Esophagus muscularis mucosa (tissue), 4 donors: ENCODE measurements around the gene HSD3B7. TPM values are rescaled to one million over a fixed set of nuclear protein-coding genes. Genes with fewer than 3 reads are reported as not detected.
A peak's percentile ranks its signal among the peaks of the same experiment; 100 is the strongest.

Experiments used
- DNase-seq: peaks from one replicate; pipeline ENCODE4 v3.0.0-alpha.2; 2017; ENCODE audit errors: extremely low spot score
- H3K27ac ChIP-seq, 4 donors: fragments of 200-600 bp; sonication (generic); replicated peaks in 1 of 4; 1 replicate in 3 of 4; 2 replicates in 1 of 4; pipeline ENCODE4 v1.5.1; 2016 to 2019; ENCODE audit warnings: mild to moderate bottlenecking in 1 of 4
- H3K27me3 ChIP-seq, 4 donors: fragments of 200-600 bp; sonication (generic); one replicate each; pipeline versions ENCODE4 v1.5.1 to v1.6.0; 2016 to 2019
- H3K36me3 ChIP-seq, 4 donors: fragments of 200-600 bp; sonication (generic); one replicate each; pipeline ENCODE4 v1.5.1; 2016 to 2019
- H3K4me1 ChIP-seq, 4 donors: fragments of 200-600 bp; sonication (generic); one replicate each; pipeline ENCODE4 v1.5.1; 2016 to 2019
- H3K4me3 ChIP-seq, 4 donors: fragments of 200-600 bp; sonication (generic); 1 replicate in 2 of 4; 2 replicates in 2 of 4; pipeline ENCODE4 v1.5.1; 2016 to 2019; ENCODE audit warnings: mild to moderate bottlenecking in 4 of 4, moderate library complexity in 1 of 4
- H3K9me3 ChIP-seq, 4 donors: fragments of 200-600 bp; sonication (generic); 1 replicate in 3 of 4; 2 replicates in 1 of 4; pipeline ENCODE4 v1.5.1; 2016 to 2019
- CTCF ChIP-seq, 3 experiments: fragments of 200-600 bp in 2 of 3; fragments of 450-650 bp in 1 of 3; sonication (generic) in 2 of 3; IDR thresholded peaks; one replicate each; pipeline ENCODE4 v1.5.1; 2017 to 2019; ENCODE audit warnings: antibody characterized with exemption in 3 of 3, mild to moderate bottlenecking in 2 of 3, moderate library complexity in 1 of 3
- EP300 ChIP-seq: sonication (generic); formaldehyde crosslinking; IDR thresholded peaks from one replicate; pipeline ENCODE4 v1.6.1; 2017; ENCODE audit warnings: antibody characterized with exemption
- POLR2A ChIP-seq: fragments of 450-650 bp; IDR thresholded peaks from one replicate; pipeline ENCODE4 v1.6.1; 2017; ENCODE audit warnings: antibody characterized with exemption, moderate library complexity, mild to moderate bottlenecking, low read depth
- POLR2AphosphoS5 ChIP-seq, 2 donors: sonication (generic); formaldehyde crosslinking; IDR thresholded peaks; one replicate each; pipeline ENCODE4 v1.6.1; 2017; ENCODE audit warnings: antibody characterized with exemption in 2 of 2
- WGBS: methylation state at CpG from one replicate; pipeline ENCODE4 v1.1.5; 2018; 5-methylcytosine and 5-hydroxymethylcytosine counted together
- intact Hi-C: fragments of 100-400 bp; cut with DNase I; formaldehyde crosslinking; loops from one replicate; pipeline ENCODE4 v1.15.1; 2023
- total RNA-seq, 4 donors: library from RNA; depleted of rRNA; stranded (reverse); fragments of >200 nt; gene quantifications; one replicate each; pipeline versions ENCODE4 v1.1.0 to v1.2.1, GENCODE V29; 2016

The HSD3B7 gene
- total RNA-seq, 4 donors from 2014 or later: 15.4 to 33.0 (median 17.9) TPM

DNA sequence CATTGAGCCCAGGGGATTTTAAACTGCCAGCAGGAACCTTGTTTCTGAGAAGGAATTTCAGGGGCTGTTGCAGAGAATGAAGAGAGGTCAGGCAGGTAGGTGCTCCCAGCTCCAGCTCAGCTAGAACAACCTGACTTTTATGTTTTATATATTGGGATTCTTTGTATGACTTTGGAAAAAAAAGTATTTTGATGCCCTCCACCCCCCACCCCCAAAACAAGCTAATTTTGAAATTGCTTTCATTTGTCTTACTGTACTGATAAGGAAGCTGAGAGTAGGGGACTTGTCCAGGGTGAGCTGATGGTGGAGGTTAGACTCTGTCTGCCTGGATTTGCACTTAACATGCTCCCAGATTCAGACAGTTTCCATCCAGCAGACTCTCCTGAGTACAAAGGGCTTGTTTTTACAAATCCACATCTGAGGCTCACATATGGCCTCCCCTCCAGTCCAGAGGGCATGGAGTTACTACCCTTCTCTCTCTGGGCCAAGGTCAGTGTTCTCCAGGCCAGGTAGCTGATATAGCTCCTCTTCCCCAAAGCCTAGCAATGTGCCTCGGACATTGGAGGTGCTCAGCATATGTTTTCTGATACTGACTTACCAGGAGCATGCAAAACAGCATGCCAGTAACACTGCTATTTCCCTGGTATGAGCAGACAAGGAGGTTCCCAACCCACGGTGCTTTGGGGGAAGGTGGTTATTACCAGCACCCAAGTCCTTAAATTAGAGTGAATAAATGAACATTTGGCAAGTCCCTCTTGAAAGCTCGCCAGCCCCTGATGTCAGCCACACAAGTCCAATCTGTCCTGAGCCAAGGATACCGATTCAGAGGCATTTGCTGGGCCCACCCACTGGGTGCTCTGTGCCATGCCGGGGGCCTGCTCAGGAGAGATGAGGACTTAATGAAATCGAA, 14.1 kb downstream of the HSD3B7 start:
- intact Hi-C loops: loop anchor here (5.0 kb wide), 1 partner anchor 33 kb away; the partner anchor contains the start of gene STX4
- 75% methylated on average over 6 of the region's 6 CpGs for WGBS

DNA sequence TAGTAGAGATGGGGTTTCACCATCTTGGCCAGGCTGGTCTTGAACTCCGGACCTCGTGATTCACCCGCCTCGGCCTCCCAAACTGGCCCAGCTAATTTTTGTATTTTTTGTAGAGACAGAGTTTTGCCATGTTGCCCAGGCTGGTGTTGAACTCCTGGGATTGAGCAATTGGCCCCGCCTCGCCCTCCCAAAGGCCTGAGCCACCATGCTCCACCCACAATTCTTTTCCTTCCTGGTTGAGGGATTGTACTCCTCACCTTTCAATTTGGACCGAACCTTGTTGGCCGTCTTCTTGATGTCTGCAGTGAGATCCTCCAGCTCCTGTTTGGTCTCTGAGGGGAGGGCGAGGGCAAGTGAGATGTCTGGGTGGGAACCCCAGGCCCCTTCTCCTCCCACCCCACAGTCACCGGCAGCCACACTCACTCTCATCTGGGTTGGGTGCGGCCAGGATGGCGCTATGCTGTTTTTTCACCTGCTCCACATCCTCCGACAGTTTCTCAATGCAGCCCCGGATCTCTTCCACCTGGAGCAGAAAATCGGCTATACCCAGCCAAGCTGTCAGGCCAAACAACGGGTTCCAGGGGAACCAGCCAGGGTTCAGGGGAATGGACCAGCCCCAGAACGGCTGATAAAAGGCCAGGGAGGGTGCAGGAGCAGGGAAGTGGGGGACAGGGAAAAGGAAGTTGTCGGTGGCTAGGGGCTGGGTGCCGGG, 15.8 kb downstream of the HSD3B7 start:
- Histone ChIP-seq H3K36me3 (no peaks in the 10 kb centered on the region), H3K27ac (no peak overlapping the region), H3K4me3 (no peak overlapping the region), H3K27me3 (peaks cover 0 to 7% (median 0%) of the 10 kb centered on the region in 4 donors), H3K4me1 (peaks cover 13 to 23% (median 20%) of the 10 kb centered on the region in 4 donors), H3K9me3 (no peaks in the 10 kb centered on the region)
- intact Hi-C loops: no loop called here
- no peak for DNase-seq
- TF ChIP-seq EP300 (no peak), POLR2A (no peak), CTCF (IDR thresholded peaks at IDR 0.05) (no peak), POLR2AphosphoS5 (IDR thresholded peaks at IDR 0.05) (no peak)
- 85% methylated on average over 17 of the region's 19 CpGs for WGBS

More for the DNA sequence above, 14.1 kb downstream of the HSD3B7 start:
- H3K4me3 ChIP-seq: no peak overlapping the region
- H3K36me3 ChIP-seq: no peaks in the 10 kb centered on the region
- H3K9me3 ChIP-seq: no peaks in the 10 kb centered on the region
- no peak for DNase-seq
- H3K27ac ChIP-seq: peak overlapping the region in 3 of 4 donors; percentile 80 to 87 (median 84)
- peaks cover 13 to 23% (median 20%) of the 10 kb centered on the region in 4 donors for H3K4me1 ChIP-seq
- TF ChIP-seq CTCF (IDR thresholded peaks at IDR 0.05) (no peak), POLR2A (no peak), EP300 (no peak), POLR2AphosphoS5 (IDR thresholded peaks at IDR 0.05) (no peak)
- H3K27me3 ChIP-seq: peaks cover 0 to 7% (median 0%) of the 10 kb centered on the region in 4 donors

GRCh38 chr16:31001507-31002249, 16.7 kb downstream of the HSD3B7 start:
- no peaks in the 10 kb centered on the region for H3K9me3 ChIP-seq
- peaks cover 8 to 14% (median 13%) of the 10 kb centered on the region in 4 donors for H3K4me1 ChIP-seq
- WGBS: 64% methylated on average over 15 of the region's 16 CpGs
- H3K4me3 ChIP-seq: no peak overlapping the region
- H3K27ac ChIP-seq: no peak overlapping the region
- TF ChIP-seq CTCF (IDR thresholded peaks at IDR 0.05): no peak
- no peak for TF ChIP-seq EP300
- H3K27me3 ChIP-seq: peaks cover 0 to 8% (median 0%) of the 10 kb centered on the region in 4 donors
- no peak for DNase-seq
- intact Hi-C loops: no loop called here
- no peaks in the 10 kb centered on the region for H3K36me3 ChIP-seq

GRCh38 chr16:31002250-31002700, 17.3 kb downstream of the HSD3B7 start:
- Histone ChIP-seq H3K27ac (no peak overlapping the region), H3K9me3 (no peaks in the 10 kb centered on the region), H3K36me3 (no peaks in the 10 kb centered on the region), H3K4me3 (no peak overlapping the region), H3K4me1 (peaks cover 5 to 9% (median 7%) of the 10 kb centered on the region in 4 donors), H3K27me3 (peaks cover 0 to 14% (median 0%) of the 10 kb centered on the region in 4 donors)
- DNase-seq: no peak
- intact Hi-C loops: no loop called here
- no peak for TF ChIP-seq POLR2AphosphoS5 (IDR thresholded peaks at IDR 0.05)
- TF ChIP-seq CTCF (IDR thresholded peaks at IDR 0.05): no peak
- TF ChIP-seq EP300: no peak
- 72% methylated on average over 4 of the region's 10 CpGs for WGBS
